Left renal cortex interstitium (tissue), 4 donors: ENCODE measurements around the gene CLPTM1. TPM values are rescaled to one million over a fixed set of nuclear protein-coding genes. Genes with fewer than 3 reads are reported as not detected.

Source experiments
- polyA plus RNA-seq, 4 donors: library from polyadenylated mRNA; unstranded; fragments of 120-200 nt; gene quantifications; one replicate each; pipeline ENCODE4 v1.2.1, GENCODE V29; 2013; ENCODE audit not compliant: insufficient read length in 4 of 4

The CLPTM1 gene
- polyA plus RNA-seq, 4 donors = 112 to 140 (median 116) TPM

Other genes starting within 250 kb of the CLPTM1 start
- gene BCL3, start 206.7 kb upstream of the CLPTM1 start, polyA plus RNA-seq = 1 to 10 TPM; 5.3 to 10.0 (median 8.8) TPM
- 1 to 10 TPM; 5.0 to 7.8 (median 6.9) TPM for gene CBLC, start 177.5 kb upstream of the CLPTM1 start, polyA plus RNA-seq
- 100 to 1,000 TPM; 409 to 745 (median 689) TPM for gene BCAM, start 146.3 kb upstream of the CLPTM1 start, polyA plus RNA-seq
- gene NECTIN2, start 109.1 kb upstream of the CLPTM1 start, polyA plus RNA-seq = 100 to 1,000 TPM; 150 to 188 (median 163) TPM
- gene TOMM40, start 64.1 kb upstream of the CLPTM1 start, polyA plus RNA-seq = 10 to 100 TPM; 40.5 to 59.2 (median 49.0) TPM
- gene APOE, start 49.6 kb upstream of the CLPTM1 start, polyA plus RNA-seq = 100 to 1,000 TPM; 315 to 432 (median 415) TPM
- 10 to 100 TPM in 2 of 4 donors, 1 to 10 TPM in 2; 8.7 to 26.2 (median 10.1) TPM for gene APOC1, start 40.8 kb upstream of the CLPTM1 start, polyA plus RNA-seq
- gene APOC4, start 13.1 kb upstream of the CLPTM1 start, polyA plus RNA-seq = under 1 TPM in 1 of 4 donors, not detected in 3; 0.51 TPM
- 10 to 100 TPM in 2 of 4 donors, 1 to 10 TPM in 2; 5.5 to 21.4 (median 8.5) TPM for gene APOC2, start 9.3 kb upstream of the CLPTM1 start, polyA plus RNA-seq
- 1 to 10 TPM; 4.0 to 7.4 (median 6.8) TPM for gene RELB, start 46.1 kb downstream of the CLPTM1 start, polyA plus RNA-seq
- gene CLASRP, start 83.7 kb downstream of the CLPTM1 start, polyA plus RNA-seq = 10 to 100 TPM; 56.3 to 89.1 (median 73.0) TPM
- 1 to 10 TPM in 3 of 4 donors, under 1 TPM in 1; 0.35 to 2.3 (median 1.6) TPM for gene ZNF296, start 121.1 kb downstream of the CLPTM1 start, polyA plus RNA-seq
- gene GEMIN7, start 123.9 kb downstream of the CLPTM1 start, polyA plus RNA-seq = 10 to 100 TPM; 19.2 to 25.0 (median 22.6) TPM
- gene PPP1R37, start 137.8 kb downstream of the CLPTM1 start, polyA plus RNA-seq = 10 to 100 TPM; 19.4 to 36.6 (median 32.4) TPM
- gene NKPD1, start 205.6 kb downstream of the CLPTM1 start, polyA plus RNA-seq = under 1 TPM; 0.13 to 0.39 (median 0.20) TPM
- 10 to 100 TPM; 32.7 to 51.4 (median 44.5) TPM for gene TRAPPC6A, start 222.9 kb downstream of the CLPTM1 start, polyA plus RNA-seq
- gene BLOC1S3, start 223.4 kb downstream of the CLPTM1 start, polyA plus RNA-seq = 10 to 100 TPM in 3 of 4 donors, 1 to 10 TPM in 1; 7.9 to 13.0 (median 10.5) TPM